Astrocyte (in vitro differentiated cells and primary cell): ENCODE results near the gene ZNF182.
"Not testable (repeated sequence)": the region's sequence is repeated elsewhere in the genome, so short reads cannot be mapped to it uniquely, and the experiment has no call there.

Experiments
- CTCF ChIP-seq: IDR thresholded peaks from 2 replicates; pipeline ENCODE4 v1.5.1; 2011; ENCODE audit warnings: low read depth, mild to moderate bottlenecking, inconsistent platforms, low read length, moderate library complexity; ENCODE audit not compliant: insufficient read depth
- EZH2 ChIP-seq: IDR thresholded peaks from 2 replicates; pipeline ENCODE4 v1.6.1; 2012; ENCODE audit warnings: mild to moderate bottlenecking, low read length, inconsistent platforms; ENCODE audit not compliant: insufficient read depth

- TF ChIP-seq CTCF, EZH2: not testable (repeated sequence)
Measured at GRCh38 chrX:47961830-47962229, 42.0 kb downstream of the ZNF182 start.
